ENCODE measurements around the gene AP5Z1.

AP5Z1 gene

GRCh38 chr7:4740796-4741195, 34.6 kb upstream of the AP5Z1 start:
- TF ChIP-seq CTCF (conservative IDR thresholded peaks at IDR 0.05): no peak
- no peak for TF ChIP-seq ZFX (IDR thresholded peaks at IDR 0.05)
- no peak overlapping the region for H3K27ac ChIP-seq

GRCh38 chr7:4742051-4742573, 33.3 kb upstream of the AP5Z1 start:
- no peak for TF ChIP-seq ZFX (IDR thresholded peaks at IDR 0.05)
- no peak for TF ChIP-seq CTCF (conservative IDR thresholded peaks at IDR 0.05)
- no peak overlapping the region for H3K27ac ChIP-seq

DNA sequence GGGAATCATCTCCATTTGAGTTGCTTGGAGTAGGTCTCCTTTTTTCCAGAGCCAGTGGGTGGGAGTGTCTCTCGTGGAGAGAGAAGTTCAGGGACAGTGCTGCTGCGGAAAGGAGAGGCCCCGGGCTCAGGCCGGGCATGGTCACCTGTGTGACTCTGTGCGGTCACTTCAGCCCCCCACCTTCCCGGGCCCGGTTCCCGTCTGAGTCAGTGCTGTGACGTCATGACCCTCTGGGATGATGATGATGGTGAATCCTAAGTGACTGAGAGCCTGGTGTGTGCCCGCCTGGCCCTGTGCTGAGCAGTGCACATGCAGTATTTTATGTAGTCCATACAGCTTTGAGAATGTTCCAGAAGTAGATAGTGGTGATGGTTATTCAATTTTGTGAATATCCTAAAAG, 32.6 kb upstream of the AP5Z1 start:
- TF ChIP-seq CTCF (conservative IDR thresholded peaks at IDR 0.05) (no peak), ZFX (IDR thresholded peaks at IDR 0.05) (no peak)
- H3K27ac ChIP-seq: no peak overlapping the region

GRCh38 chr7:4744391-4745264, 30.8 kb upstream of the AP5Z1 start:
- H3K27ac ChIP-seq: peak overlapping the region; percentile 41
- TF ChIP-seq CTCF (conservative IDR thresholded peaks at IDR 0.05): no peak
- TF ChIP-seq ZFX (IDR thresholded peaks at IDR 0.05): no peak

DNA sequence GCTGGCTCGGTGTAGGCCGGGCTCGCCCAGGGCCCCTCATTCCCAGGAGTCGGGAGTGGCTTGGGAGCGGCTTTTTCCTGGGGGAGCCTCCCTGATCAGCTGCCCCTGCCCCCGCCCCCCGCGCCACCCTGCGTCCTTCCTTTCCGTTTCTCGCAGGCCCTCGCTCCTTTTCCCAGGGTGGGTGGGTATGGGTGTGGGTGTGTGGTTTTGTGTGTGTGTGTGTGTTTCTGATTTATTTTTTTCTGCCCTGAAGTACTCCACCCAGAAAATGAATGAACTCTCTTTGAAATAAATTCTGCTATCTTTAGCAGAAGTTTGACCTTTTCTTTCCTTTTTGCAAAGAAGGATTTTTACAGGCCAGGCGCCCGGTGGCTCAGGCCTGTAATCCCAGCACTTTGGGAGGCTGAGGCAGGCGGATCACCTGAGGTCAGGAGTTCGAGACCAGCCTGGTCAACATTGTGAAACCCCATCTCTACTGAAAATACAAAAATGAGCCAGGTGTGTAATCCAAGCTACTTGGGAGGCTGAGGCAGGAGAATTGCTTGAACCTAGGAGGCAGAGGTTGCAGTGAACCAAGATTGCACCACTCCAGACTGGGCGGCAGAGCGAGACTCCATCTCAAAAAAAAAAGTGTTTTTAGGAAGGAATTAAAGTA, 30.0 kb upstream of the AP5Z1 start:
- TF ChIP-seq ZFX (IDR thresholded peaks at IDR 0.05) (no peak), CTCF (conservative IDR thresholded peaks at IDR 0.05) (no peak)
- peak overlapping the region; percentile 41 for H3K27ac ChIP-seq

GRCh38 chr7:4745971-4746919, 29.2 kb upstream of the AP5Z1 start:
- no peak for TF ChIP-seq CTCF (conservative IDR thresholded peaks at IDR 0.05)
- no peak overlapping the region for H3K27ac ChIP-seq

Measured in C4-2B (cell line).